GM21515 (cell line): ENCODE results near the gene ARHGEF10L.

ENCODE experiments used
- ATAC-seq: cut with Tn5 transposase; IDR thresholded peaks from one replicate; pipeline ENCODE4 v1.9.1; 2021; ENCODE audit not compliant: unreplicated experiment

ARHGEF10L gene

DNA sequence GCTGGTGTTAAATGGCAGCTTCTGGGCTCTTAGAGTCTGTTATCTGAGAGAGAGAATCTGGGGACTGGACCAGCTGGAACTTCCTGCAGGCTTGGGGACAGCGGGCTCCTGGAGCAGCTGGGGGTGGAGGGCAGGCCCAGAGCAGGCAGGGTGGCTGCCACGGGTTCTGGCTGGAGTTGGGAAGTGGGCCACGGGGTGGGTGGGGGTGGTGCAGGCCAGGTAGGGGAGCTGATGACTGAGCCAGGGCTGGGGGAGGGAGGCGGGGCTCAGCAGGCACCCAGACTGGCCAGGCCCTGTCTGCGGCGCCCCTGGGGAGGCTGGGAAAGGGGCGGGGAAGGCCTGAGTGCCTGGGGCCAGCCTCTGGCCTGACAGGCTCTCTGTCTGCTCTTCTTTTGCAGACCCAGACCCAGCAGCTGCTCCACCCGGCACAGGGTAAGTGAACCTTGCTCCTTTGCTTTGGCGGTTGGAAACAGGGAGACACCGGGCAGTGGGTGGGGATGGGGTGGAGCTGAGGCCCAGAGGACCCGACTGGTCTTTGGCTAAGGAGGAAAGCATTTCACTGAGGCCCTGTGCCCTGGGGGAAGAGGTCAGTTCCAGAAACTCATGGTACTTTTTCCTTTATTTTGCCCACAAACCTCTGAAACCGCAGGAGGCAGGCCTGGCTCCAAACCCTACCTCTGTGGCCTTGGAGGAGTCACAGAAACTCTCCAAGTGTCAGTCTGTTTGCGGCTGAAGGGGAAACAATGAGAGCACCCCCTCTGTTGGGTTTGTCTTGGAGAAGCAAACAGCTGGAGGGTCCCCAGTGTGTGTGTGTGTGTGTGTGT lies 48.8 kb downstream of the ARHGEF10L start:
- no peak for ATAC-seq

DNA sequence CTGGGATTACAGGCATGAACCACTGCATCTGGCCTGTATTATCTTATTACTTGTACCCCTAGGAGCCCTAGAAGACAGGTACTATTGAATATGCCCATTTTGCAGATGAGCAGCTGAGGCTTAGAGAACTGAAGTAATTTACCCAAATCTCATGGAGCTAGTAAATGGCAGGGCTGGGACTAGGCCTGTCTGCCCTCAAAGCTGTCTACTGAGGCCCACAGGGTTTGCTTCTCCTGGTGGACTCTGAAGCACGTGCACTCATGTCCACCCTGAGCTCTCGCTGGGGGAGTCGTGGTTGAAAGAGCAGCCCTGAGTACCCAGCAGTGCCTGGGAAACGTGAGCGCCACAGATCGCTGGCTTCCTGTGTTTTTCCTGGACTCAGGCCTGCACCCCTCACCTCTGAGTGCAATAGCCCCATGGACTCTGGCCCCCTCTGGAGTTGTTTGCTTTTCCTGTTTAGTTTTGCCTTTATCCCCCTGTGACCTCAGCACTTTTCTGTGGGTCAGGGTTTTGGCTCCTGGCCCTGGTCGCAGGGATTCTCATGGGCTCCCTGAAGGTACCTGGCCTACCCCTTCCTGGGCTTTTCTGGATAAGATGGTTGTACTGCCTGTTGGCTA lies 52.4 kb downstream of the ARHGEF10L start:
- no peak for ATAC-seq

GRCh38 chr1:17594026-17594425 lies 54.5 kb downstream of the ARHGEF10L start:
- ATAC-seq, result no peak

GRCh38 chr1:17594690-17595601 lies 55.4 kb downstream of the ARHGEF10L start:
- ATAC-seq, result no peak

GRCh38 chr1:17595602-17595925 lies 56.1 kb downstream of the ARHGEF10L start:
- no peak for ATAC-seq

DNA sequence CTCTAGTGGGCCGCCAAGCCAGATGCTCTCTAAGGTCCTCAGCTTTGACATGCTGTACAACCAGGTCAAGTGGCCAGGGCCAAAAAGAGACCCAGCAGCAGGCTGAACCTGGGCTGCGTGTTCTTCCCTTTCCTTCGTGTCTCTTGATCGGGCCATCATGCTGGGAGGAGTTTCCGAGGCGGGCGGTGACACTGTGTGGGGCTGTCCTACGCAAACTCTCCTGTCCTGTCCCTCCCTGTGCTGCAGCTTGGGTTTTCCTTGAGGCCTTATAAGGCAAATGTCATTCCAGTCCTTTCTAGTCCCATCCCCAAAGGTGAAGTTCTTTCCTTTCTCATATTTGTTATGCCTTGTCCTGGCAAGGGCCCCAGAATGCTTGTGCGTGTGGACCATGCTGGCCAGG lies 56.7 kb downstream of the ARHGEF10L start:
- no peak for ATAC-seq

- no peak for ATAC-seq
Measured at GRCh38 chr1:17596651-17597509, 57.4 kb downstream of the ARHGEF10L start.

DNA sequence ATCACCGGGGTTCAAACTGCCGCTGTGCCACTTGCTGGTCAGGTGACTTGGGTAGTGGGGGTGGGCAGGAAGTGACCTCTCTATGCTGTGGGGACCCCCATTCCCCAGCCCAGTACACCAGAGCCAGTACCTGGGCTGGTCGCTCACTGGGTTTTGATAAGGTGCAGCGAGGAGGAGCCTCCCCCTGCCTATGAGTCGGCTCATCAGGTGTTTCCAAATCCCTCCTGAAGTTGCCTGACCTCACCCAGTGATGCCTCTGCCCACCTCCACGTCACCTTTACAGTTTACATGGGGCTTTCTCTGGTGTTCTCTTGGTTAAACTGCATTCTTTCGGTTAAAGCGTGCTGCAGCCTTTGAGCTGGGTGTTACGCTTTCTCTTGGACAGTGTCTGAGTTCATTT lies 58.2 kb downstream of the ARHGEF10L start:
- no peak for ATAC-seq

DNA sequence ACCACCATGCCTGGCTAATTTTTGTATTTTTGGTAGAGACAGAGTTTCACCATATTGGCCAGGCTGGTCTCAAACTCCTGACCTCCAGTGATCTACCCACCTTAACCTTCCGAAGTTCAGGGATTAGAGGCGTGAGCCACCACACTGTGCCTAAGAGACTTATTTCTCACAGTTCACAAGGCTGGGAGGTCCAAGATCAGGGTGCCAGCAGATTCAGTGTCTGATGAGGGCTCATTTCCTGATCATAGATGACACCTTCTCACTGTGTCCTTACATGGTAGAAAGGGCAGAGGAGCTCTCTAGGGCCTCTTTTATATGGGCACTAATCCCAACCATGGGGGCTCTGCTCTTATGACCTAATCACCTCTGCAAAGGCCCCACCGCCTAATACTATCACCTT lies 58.8 kb downstream of the ARHGEF10L start:
- ATAC-seq, result no peak

DNA sequence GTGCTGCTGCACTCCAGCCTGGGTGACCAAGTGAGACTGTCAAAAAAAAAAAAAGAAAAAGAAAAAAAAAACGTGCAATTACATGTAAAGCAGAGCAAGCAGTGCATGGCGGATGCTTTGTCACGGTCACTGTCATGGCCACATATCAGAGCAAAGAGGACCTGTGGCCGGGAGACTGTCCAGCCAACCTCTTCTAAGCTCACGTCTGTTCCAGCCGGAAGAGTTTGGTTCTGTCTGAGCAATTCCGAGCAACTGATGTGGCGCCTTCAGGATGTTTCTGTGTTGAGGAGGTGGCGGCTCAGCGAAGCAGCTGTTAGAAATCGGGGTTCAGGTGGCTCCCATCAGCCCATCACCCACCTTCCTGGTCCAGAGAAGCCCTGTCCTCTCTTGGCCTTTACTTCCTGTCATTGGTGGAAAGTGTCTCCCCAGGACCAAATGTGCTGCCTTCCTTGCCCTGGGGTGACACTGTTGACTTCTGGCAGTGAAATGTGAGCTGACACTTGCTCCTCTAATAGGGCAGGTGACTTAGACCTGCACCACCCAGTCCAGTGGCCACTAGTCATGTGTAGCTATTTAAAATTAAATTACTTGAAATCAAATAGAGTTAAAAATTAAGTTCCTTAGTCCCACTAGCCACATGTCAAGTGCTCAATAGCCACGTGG lies 59.9 kb downstream of the ARHGEF10L start:
- ATAC-seq, result no peak

GRCh38 chr1:17599954-17600300 lies 60.4 kb downstream of the ARHGEF10L start:
- no peak for ATAC-seq

- ATAC-seq, result no peak
Measured at GRCh38 chr1:17600321-17600720, 60.8 kb downstream of the ARHGEF10L start.

GRCh38 chr1:17601643-17602382 lies 62.3 kb downstream of the ARHGEF10L start:
- ATAC-seq, result no peak

- no peak for ATAC-seq
Measured at GRCh38 chr1:17603091-17603841, 63.8 kb downstream of the ARHGEF10L start.

DNA sequence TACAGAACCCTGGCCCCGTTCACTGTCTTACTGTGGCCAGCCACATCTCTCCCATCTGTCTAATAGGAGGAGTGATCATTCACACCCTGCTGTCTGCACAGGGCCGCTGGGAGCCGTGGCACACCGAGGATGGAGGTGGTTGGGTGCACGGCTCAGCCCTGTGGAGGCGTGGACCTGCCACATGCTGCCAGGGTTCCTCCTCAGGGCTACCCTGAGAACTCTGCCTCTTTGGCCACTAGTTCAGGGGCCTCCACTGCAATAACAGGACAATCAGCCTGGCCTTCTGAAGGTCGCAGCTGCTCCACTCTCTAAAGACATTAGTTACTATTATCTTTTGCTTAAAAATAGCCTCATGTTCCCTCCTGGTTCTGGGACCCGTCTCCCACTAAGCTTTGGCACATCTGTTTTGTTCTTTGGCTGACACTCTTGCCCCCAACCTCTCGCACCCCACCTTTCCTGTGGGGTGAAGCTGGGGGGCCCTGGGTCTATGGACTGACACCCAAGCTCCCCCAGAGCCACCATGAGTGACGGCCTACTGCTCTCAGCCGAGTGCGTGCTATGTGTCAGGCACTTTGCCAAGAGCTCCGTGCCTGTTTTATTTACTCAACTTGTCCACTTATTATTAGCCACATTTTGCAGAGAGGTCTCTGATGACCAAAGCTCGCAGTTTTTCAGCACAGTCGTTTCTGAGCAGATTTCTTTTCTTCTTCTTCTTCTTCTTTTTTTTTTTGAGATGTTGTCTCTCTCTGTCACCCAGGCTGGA lies 66.3 kb downstream of the ARHGEF10L start:
- no peak for ATAC-seq

DNA sequence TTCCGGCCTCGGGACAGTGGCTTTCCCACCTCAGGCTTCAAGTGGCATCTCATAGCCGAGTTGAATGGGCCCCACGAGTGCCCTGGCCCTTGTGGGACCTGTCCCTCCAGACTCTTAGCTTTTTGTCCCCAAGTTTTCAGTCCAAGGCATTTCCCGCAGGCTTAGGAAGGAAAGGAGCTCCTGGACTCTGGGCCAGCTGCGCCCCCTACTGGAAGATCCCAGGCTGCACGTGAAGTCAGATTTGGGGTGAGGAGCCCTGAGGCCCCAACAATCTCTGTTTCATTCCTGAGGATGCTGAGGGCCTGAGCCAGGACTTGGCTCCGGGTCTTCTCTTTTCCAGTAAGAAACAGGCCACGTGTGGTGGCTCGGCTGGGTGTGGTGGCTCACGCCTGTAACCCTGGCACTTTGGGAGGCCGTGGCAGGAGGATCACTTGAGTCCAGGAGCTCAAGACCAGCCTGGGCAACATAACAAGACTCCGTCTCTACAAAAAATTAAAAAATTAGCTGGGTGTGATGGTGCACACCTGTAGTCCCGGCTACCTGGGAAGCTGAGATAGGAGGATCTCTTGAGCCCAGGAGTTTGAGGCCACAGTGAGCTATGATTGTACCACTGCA lies 67.4 kb downstream of the ARHGEF10L start:
- ATAC-seq, result no peak

DNA sequence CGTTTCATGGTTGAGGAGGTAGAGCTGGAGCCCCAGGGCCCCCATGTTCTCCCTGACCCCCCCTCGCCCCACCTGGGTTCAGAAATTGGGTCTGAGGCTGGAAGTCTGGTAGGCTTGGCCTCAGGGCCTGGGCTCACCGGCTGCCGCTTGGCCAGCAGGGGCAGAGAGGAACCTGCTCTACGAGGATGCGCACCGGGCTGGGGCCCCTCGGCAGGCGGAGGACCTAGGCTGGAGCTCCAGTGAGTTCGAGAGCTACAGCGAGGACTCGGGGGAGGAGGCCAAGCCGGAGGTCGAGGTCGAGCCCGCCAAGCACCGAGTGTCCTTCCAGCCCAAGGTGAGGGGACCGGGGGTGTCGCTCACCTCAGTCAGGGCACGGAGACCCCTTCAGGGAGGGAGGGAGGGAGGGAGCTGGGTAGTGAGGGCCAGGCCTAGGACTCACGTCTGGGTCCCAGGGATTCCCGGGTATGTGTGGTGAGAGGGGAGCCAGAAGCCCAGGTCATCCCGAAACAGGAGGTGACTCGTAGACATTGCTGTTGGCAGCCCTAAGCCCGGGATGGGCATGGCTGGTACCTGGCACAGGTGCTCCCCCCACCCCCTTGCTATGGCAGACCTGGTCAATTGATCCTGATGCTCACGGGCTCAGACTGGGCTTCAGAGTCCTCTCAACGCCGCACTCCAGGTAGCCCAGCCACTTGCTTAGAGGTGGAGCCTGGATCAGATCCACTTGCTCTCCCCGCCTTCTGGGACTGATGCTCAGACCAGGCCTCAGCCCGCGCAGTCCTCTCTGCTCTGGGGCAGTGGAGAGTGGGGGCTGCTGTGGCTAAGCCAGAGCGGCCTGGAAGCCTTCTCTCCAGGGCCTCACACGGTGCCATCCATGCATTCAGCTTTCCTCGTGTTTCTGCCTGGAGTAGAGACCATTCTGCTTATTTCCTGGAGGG lies 68.4 kb downstream of the ARHGEF10L start:
- no peak for ATAC-seq
